Measurements from ENCODE around the gene TMSB4X.
"Not testable (repeated sequence)": the region's sequence is repeated elsewhere in the genome, so short reads cannot be mapped to it uniquely, and the experiment has no call there.

The TMSB4X gene

GRCh38 chrX:12996934-12997435 lies 22.1 kb downstream of the TMSB4X start:
- DNase-seq (ENCODE audit: low spot score): no peak

DNA sequence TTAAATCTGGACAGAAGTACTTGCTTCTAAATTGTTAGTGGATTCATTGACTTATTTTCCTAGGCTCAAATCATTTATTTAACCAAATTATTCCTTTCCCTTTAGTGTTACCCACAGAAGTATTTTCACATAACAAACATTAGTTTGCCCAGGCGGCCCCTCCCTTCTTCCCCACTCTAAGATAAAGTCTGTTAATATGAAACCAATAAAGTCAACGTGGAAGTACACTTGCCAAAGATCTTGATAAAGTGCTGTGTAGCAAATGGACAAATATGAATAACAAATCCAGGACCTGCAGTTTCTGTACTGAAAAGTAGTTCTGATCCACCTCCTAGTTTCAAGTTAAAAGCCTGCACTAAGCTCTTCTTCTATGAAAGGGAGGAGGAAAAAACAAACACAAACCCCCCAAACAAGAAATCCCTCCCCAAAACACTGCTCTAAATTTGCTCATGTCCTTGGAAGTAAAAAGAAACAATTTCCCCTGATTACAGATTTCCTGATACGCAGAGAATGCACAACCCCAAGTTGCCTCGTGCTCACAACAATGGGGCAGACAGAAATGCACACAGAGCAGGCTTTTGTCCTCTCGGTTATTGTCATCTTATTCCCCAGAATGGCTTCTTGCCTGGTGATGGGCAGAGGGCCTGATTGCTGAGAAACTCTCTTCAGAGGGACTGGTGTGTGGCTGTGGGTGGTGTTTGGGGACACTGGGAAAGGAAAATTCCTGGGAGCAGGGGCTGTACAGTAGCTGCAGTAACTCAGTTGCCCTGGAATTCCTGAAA lies 23.2 kb downstream of the TMSB4X start:
- DNase-seq (ENCODE audit: low spot score): no peak

DNA sequence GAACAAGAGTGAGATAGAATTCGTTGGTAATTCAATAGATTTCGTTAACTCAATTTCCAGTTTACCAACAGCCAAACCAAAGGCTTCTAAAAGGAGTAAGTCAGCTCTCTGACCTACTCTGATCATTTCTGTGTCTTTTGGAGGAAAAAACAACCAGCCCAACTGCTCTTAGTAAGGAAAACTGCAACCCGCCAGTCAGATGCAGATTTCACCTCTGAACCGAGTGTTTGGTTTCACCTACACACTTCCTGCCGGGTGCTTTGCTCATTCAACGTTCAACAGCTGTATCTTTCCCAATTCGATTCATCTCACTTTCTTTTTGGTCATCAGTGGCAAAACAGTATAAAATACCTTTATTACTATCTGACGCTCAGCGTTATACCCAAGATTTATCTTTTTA lies 24.5 kb downstream of the TMSB4X start:
- no peak for DNase-seq (ENCODE audit: low spot score)

DNA sequence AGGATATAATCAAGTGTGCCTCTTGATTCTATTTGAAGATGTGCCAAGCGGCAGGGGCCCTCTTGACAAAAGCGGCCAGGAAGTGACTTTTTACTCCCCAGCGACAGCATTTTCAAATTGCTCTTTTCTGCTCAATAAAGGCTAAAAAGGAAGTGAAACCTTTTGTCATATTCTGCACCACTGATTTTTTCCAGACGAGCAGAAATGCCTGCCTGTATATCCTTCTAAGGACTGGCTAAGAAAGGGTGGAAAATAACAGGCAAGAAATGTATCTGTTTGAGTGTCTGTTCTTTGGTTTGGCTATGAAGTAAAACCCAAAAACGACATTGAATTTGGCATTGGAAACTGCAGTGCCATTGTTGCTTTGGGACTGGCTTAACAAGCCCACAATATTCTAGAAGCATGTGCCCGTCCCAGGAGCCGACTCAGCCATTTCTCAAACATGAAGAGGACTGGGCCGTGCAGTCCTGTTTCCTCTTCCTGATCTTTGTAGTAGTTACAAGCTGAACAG lies 25.4 kb downstream of the TMSB4X start:
- DNase-seq (ENCODE audit: low spot score): no peak

DNA sequence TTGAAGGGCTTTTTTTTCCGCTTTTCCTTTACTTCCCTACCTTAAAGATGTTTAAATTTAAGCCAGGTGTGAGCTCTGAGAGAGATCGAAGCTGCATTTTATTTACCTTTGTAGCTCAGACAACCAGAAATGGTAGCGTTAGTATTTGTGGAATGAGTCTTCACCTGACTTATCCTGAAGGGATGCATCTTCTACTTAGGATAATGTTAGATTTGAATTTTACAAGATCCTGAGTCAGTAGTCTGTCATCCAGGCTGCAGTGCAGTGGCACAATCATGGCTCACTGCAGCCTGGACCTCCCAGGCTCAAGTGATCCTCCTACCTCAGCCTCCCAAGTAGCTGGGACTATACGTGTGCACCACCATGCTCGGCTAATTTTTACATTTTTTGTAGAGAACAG lies 26.2 kb downstream of the TMSB4X start:
- DNase-seq (ENCODE audit: low spot score): no peak

DNA sequence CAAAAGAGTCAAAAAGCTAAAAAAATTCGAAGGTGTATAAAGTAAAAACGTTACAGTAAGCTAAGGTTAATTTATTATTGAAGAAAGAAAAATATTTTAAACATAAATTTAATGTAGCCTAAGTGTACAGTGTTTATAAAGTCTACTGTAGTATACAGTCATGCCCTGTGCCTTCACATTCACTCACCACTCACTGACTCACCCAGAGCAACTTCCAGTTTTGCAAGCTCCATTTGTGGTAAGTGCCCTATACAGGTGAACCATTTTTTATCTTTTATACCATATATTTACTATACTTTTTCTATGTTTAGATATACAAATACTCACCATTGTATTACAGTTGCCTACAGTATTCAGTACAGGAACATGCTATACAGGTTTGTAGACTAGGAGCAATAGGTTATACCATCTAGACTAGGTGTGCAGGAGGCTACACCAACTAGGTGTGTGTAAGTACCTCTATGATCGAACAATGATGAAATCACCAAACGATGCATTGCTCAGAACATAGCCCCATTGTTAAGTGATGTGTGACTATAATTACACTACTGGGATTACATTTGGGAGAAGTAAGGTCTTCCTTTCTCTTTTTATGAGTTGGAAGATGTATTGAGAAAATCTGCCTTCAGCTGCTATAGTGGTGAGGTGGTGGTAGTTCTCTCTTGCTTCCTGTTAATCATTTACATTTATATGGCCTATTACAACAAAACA lies 27.2 kb downstream of the TMSB4X start:
- no peak for DNase-seq (ENCODE audit: low spot score)

GRCh38 chrX:13005661-13006473 lies 31.0 kb downstream of the TMSB4X start:
- DNase-seq (ENCODE audit: low spot score): no peak

GRCh38 chrX:13007519-13008188 lies 32.7 kb downstream of the TMSB4X start:
- DNase-seq (ENCODE audit: low spot score): no peak

GRCh38 chrX:13008189-13008533 lies 33.3 kb downstream of the TMSB4X start:
- no peak for DNase-seq (ENCODE audit: low spot score)

DNA sequence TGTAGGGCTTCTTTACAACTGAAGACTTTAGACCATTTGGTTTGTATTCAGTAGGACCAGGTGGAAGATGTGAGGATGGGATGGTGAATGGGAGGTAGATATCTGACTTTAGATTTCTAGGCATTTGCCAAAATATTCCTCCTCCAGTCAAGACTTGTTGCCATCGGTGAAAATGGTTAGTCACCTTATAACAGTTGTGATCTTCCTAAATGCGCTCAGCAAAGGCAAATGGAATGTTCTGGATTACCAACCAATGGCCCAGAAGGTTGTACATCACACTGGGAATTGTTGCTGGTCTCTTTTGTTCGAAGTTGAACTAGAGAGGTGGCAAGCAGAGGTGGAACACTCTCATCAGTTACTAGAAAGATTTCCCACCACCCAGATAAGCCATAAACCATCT lies 33.9 kb downstream of the TMSB4X start:
- no peak for DNase-seq (ENCODE audit: low spot score)

- DNase-seq (ENCODE audit: low spot score): no peak
Observed at GRCh38 chrX:13009273-13009672, 34.4 kb downstream of the TMSB4X start.

DNA sequence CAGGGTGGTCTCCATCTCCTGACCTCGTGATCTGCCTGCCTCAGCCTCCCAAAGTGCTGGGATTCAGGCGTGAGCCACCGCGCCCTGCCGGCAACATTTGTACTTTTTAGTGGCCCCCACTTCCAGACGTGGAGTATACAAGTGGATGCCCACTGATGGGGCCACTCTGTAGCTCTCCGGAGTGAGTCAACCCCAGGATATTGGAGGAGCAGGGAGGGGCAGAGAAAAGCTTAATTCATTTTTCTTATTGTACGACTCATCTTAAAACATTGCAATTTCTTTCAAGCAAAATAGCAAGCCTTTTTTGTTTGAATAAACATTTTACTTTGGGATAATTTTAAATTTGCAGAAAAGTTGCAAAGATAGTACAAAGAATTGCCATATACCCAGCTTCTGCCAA lies 34.9 kb downstream of the TMSB4X start:
- no peak for DNase-seq (ENCODE audit: low spot score)

GRCh38 chrX:13010546-13010945 lies 35.6 kb downstream of the TMSB4X start:
- no peak for DNase-seq (ENCODE audit: low spot score)

GRCh38 chrX:13013363-13014110 lies 38.6 kb downstream of the TMSB4X start:
- DNase-seq (ENCODE audit: low spot score): no peak

DNA sequence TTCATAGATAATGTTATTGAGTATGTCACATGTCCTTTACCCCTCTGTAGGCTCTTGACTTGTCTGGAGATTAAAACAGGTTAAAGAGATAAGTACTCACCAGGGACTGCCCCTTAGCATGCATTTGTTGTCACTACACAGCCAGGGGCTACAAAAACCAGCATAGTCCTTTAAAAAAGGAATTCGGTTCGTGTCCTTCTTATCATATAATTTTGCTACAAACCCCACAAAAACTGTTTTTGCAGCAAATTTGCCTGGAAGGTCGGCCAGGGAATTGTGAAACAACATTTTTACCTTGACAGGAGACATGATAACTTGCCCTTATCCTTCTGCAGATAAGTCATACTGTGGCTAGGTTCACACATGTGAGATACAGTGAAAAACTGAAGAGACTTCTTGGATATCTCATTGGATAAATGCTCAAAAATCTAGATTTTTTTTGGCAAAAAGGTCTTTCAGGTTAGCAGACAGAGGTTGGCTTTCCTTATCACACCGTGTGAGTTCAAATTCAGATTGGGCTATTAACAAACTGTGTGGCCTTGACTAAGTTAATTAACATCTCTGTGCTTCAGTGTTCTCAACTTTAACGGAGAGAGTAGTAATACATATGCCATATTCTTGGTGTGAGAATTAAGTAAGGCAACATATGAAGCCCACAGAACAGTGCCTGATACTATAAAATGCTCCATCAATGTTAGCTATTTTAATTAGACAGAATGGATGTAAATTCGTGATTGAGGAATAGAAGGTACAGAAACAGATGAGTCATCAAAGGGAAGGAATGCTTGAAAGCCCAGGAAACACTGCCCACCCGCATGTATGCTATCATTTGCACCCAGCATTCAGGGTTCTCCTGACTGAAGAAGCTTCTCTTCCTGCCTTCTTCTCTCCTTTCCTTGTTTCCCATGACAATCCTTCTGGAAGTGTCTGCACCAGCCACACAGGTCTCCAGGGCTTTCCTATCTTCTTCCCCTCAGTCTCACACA lies 39.5 kb downstream of the TMSB4X start:
- DNase-seq (ENCODE audit: low spot score): no peak

GRCh38 chrX:13015536-13016236 lies 40.8 kb downstream of the TMSB4X start:
- DNase-seq (ENCODE audit: low spot score): no peak

- not testable (repeated sequence) for DNase-seq (ENCODE audit: low spot score)
Observed at GRCh38 chrX:13016731-13017130, 41.8 kb downstream of the TMSB4X start.

DNA sequence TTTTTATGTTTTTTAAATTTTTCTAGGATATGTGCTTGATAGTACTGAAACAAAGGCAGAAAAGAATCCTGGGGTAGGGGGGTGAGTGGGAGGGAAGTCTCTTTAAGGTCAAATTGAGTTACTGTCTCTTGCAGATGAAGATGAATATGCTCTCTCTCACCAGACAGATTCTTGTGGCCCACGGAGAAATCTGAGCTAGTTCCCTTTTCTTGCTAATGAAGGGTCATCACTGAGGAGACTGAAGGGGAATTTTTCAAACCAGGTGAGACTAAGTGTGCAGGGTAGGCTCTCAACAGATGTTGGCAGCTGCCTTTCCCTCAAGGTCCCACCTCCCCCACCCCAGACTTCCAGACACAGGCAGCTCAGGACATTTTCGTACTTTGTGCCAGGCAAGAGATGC lies 48.0 kb downstream of the TMSB4X start:
- no peak for DNase-seq (ENCODE audit: low spot score)

DNA sequence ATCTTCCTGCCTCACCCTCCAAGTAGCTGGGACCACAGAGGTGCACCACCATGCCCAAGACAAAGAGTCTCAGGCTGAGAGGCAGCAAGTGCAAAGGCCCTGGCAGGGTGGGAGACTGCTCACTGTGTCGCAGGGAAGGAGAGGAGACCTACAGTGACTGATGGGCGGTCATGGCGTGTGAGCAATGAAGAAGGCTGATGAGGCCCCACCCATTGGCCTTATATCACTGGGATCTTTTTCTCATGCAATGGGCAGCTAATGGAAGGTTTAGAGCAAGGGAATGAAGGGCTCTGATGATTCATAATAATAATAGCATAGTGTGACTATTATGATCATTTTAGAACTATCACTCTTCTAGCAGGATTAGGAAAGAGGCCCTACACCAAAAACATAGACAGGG lies 48.7 kb downstream of the TMSB4X start:
- no peak for DNase-seq (ENCODE audit: low spot score)

All from SK-N-DZ (cell line).